ENCODE data around the gene NUDT4. TPM values are rescaled to one million over a fixed set of nuclear protein-coding genes. Genes with fewer than 3 reads are reported as not detected.

NUDT4 gene
- total and polyA plus RNA-seq, 2 of the 4 experiments (the other 2 are of a cell fraction): 23.6 to 25.6 TPM

GRCh38 chr12:93335603-93336162, 42.0 kb upstream of the NUDT4 start:
- Histone ChIP-seq H3K9ac (ENCODE audit: low read depth, low read length) (no peak overlapping the region), H3K4me2 (ENCODE audit: low read depth, low read length) (no peak overlapping the region)
- BruUV-seq (replicated peaks): no TSS peak

More at GRCh38 chr12:93335603-93336162, 42.0 kb upstream of the NUDT4 start:
- CTCF ChIA-PET: no interaction called here
- no peak overlapping the region for H3K27ac ChIP-seq (ENCODE audit: insufficient read depth, low read length)
- intact Hi-C loops (cut with micrococcal nuclease): no loop called here
- no peaks in the 10 kb centered on the region for H4K20me1 ChIP-seq (ENCODE audit: insufficient read depth, low read length)
- no peaks in the 10 kb centered on the region for H3K9me1 ChIP-seq (ENCODE audit: insufficient read depth, low read length)
- no peak overlapping the region for H3K18ac ChIP-seq (ENCODE audit: low read depth, low read length)
- H3K4me1 ChIP-seq (ENCODE audit: control insufficient read depth, insufficient read depth, low read length): no peaks in the 10 kb centered on the region
- H3K79me1 ChIP-seq (ENCODE audit: low read depth in 1 of 2, low read length in 2 of 2): no peaks in the 10 kb centered on the region
- no peak overlapping the region for H2BK120ac ChIP-seq (ENCODE audit: low read depth, low read length)
- H4K91ac ChIP-seq (ENCODE audit: insufficient read depth, low read depth, low read length): no peak overlapping the region
- H2BK20ac ChIP-seq (ENCODE audit: low read depth, low read length): no peak overlapping the region
- DNase-seq (no peak), ATAC-seq (ENCODE audit: low read depth) (no peak)
- no peaks in the 10 kb centered on the region for H3K36me3 ChIP-seq (ENCODE audit: control insufficient read depth, insufficient read depth, low read length)
- no peak overlapping the region for H3K56ac ChIP-seq (ENCODE audit: extremely low read depth, insufficient read depth, low read length)
- no peak for TF ChIP-seq RCOR1 (IDR thresholded peaks at IDR 0.05; ENCODE audit: insufficient replicate concordance, low read length)
- TF ChIP-seq FOS (IDR thresholded peaks at IDR 0.05; ENCODE audit: low read depth, low read length): no peak
- TF ChIP-seq CHD1 (IDR thresholded peaks at IDR 0.05; ENCODE audit: low read depth, low read length): no peak
- TF ChIP-seq ELK1 (IDR thresholded peaks at IDR 0.05; ENCODE audit: borderline replicate concordance, low read depth, low read length): no peak
- TF ChIP-seq MAFK (IDR thresholded peaks at IDR 0.05; ENCODE audit: low read depth, low read length): no peak
- TF ChIP-seq RFX5 (IDR thresholded peaks at IDR 0.05; ENCODE audit: low read depth, low read length): no peak
- TF ChIP-seq MXI1 (IDR thresholded peaks at IDR 0.05; ENCODE audit: borderline replicate concordance, low read depth, low read length): no peak
- TF ChIP-seq NFE2L2 (IDR thresholded peaks at IDR 0.05; ENCODE audit: low read depth, low read length): no peak
- no peak for TF ChIP-seq SMC3 (IDR thresholded peaks at IDR 0.05; ENCODE audit: low read depth, low read length)
- TF ChIP-seq RAD21 (IDR thresholded peaks at IDR 0.05; ENCODE audit: low read length): no peak
- TF ChIP-seq MAZ (IDR thresholded peaks at IDR 0.05; ENCODE audit: borderline replicate concordance, low read depth, low read length): no peak
- no peak for TF ChIP-seq BHLHE40 (IDR thresholded peaks at IDR 0.05; ENCODE audit: low read depth, low read length)
- no peak for TF ChIP-seq CTCF (conservative IDR thresholded peaks at IDR 0.05; ENCODE audit: low read depth, low read length)
- no peak for TF ChIP-seq CEBPB (IDR thresholded peaks at IDR 0.05; ENCODE audit: low read depth, low read length)
- TF ChIP-seq USF2 (IDR thresholded peaks at IDR 0.05; ENCODE audit: low read depth, low read length): no peak
- H4K8ac ChIP-seq (ENCODE audit: low read depth in 2 of 2, low read length in 2 of 2): no peak overlapping the region
- H3K27me3 ChIP-seq (ENCODE audit: control insufficient read depth, insufficient read depth, low read length): no peaks in the 10 kb centered on the region
- H4K5ac ChIP-seq (ENCODE audit: low read depth, low read length): no peak overlapping the region
- POLR2A ChIA-PET (ENCODE audit: unreplicated experiment): no interaction called here
- H3K14ac ChIP-seq (replicated peaks; ENCODE audit: low read depth, low read length): no peak overlapping the region
- dilution Hi-C loops (cut with HindIII; ENCODE audit: low sequenced_read_pairs, unreplicated experiment): no loop called here
- no peak overlapping the region for H3K4ac ChIP-seq (ENCODE audit: low read depth, low read length)
- no peak overlapping the region for H3K23ac ChIP-seq (ENCODE audit: low read depth, low read length)
- no peak overlapping the region for H2BK5ac ChIP-seq (ENCODE audit: low read depth, low read length, poor library complexity, severe bottlenecking)
- H2BK15ac ChIP-seq (ENCODE audit: low read depth, low read length): no peak overlapping the region
- in situ Hi-C loops (cut with MboI; ENCODE audit: low sequenced_read_pairs): no loop called here
- H3K4me3 ChIP-seq (ENCODE audit: insufficient read depth, low read depth, low read length): no peak overlapping the region
- H3K9me3 ChIP-seq (ENCODE audit: control insufficient read depth, insufficient read depth, low read length): no peaks in the 10 kb centered on the region
- WGBS, 2 experiments (ENCODE audit: extremely low coverage in 2 of 2, insufficient read length in 1 of 2): 100% methylated on average over 2 of the region's 9 CpGs; no CpG with 5 or more reads in 1 of the 2 experiments
- H2AK9ac ChIP-seq (replicated peaks; ENCODE audit: low read depth, low read length, poor library complexity): no peak overlapping the region
- no peak overlapping the region for H2AFZ ChIP-seq (replicated peaks; ENCODE audit: low read length, poor library complexity)
- H2AK5ac ChIP-seq (ENCODE audit: low read depth, low read length): no peak overlapping the region

Measured in IMR-90 (cell line).